Liver (tissue), 3 donors: ENCODE results near the gene CCDC30.

Experiments
- EGR1 ChIP-seq, 2 donors: IDR thresholded peaks; 2 replicates each; pipeline ENCODE4 v1.6.1; 2016 to 2018; ENCODE audit warnings: antibody characterized with exemption in 2 of 2, low read depth in 2 of 2
- GABPA ChIP-seq, 2 donors: IDR thresholded peaks in 1 of 2; conservative IDR thresholded peaks in 1 of 2; 2 replicates each; pipeline ENCODE4 v1.6.1; 2016; ENCODE audit warnings: antibody characterized with exemption in 2 of 2, mild to moderate bottlenecking in 1 of 2, moderate library complexity in 1 of 2
- JUND ChIP-seq, 2 donors: IDR thresholded peaks; 2 replicates each; pipeline ENCODE4 v1.6.1; 2016; ENCODE audit warnings: antibody characterized with exemption in 2 of 2
- RAD21 ChIP-seq, 2 donors: IDR thresholded peaks; 2 replicates each; pipeline ENCODE4 v1.6.1; 2016; ENCODE audit warnings: antibody characterized with exemption in 2 of 2, mild to moderate bottlenecking in 2 of 2
- TAF1 ChIP-seq: conservative IDR thresholded peaks from 2 replicates; pipeline ENCODE4 v1.6.1; 2016; ENCODE audit warnings: antibody characterized with exemption, mild to moderate bottlenecking
- YY1 ChIP-seq: IDR thresholded peaks from 2 replicates; pipeline ENCODE4 v1.6.1; 2016; ENCODE audit warnings: antibody characterized with exemption, mild to moderate bottlenecking
- TF ChIP-seq, protein P1 (sequence below): fragments of 150-350 bp; IDR thresholded peaks from 2 replicates; pipeline ENCODE4 v1.5.1; 2017; ENCODE audit warnings: improper control_type of control experiment, low read depth, low read length; ENCODE audit not compliant: missing input control
- TF ChIP-seq, protein P2 (sequence below): IDR thresholded peaks from 2 replicates; pipeline ENCODE4 v1.6.1; 2016; ENCODE audit warnings: antibody characterized with exemption, mild to moderate bottlenecking
- donor health status: healthy.
- donor health status: healthy.

- no peak for TF ChIP-seq JUND (IDR thresholded peaks at IDR 0.05)
- TF ChIP-seq, protein P1, sequence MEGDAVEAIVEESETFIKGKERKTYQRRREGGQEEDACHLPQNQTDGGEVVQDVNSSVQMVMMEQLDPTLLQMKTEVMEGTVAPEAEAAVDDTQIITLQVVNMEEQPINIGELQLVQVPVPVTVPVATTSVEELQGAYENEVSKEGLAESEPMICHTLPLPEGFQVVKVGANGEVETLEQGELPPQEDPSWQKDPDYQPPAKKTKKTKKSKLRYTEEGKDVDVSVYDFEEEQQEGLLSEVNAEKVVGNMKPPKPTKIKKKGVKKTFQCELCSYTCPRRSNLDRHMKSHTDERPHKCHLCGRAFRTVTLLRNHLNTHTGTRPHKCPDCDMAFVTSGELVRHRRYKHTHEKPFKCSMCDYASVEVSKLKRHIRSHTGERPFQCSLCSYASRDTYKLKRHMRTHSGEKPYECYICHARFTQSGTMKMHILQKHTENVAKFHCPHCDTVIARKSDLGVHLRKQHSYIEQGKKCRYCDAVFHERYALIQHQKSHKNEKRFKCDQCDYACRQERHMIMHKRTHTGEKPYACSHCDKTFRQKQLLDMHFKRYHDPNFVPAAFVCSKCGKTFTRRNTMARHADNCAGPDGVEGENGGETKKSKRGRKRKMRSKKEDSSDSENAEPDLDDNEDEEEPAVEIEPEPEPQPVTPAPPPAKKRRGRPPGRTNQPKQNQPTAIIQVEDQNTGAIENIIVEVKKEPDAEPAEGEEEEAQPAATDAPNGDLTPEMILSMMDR = no peak
- TF ChIP-seq RAD21 (IDR thresholded peaks at IDR 0.05) = no peak
- TF ChIP-seq, protein P2, sequence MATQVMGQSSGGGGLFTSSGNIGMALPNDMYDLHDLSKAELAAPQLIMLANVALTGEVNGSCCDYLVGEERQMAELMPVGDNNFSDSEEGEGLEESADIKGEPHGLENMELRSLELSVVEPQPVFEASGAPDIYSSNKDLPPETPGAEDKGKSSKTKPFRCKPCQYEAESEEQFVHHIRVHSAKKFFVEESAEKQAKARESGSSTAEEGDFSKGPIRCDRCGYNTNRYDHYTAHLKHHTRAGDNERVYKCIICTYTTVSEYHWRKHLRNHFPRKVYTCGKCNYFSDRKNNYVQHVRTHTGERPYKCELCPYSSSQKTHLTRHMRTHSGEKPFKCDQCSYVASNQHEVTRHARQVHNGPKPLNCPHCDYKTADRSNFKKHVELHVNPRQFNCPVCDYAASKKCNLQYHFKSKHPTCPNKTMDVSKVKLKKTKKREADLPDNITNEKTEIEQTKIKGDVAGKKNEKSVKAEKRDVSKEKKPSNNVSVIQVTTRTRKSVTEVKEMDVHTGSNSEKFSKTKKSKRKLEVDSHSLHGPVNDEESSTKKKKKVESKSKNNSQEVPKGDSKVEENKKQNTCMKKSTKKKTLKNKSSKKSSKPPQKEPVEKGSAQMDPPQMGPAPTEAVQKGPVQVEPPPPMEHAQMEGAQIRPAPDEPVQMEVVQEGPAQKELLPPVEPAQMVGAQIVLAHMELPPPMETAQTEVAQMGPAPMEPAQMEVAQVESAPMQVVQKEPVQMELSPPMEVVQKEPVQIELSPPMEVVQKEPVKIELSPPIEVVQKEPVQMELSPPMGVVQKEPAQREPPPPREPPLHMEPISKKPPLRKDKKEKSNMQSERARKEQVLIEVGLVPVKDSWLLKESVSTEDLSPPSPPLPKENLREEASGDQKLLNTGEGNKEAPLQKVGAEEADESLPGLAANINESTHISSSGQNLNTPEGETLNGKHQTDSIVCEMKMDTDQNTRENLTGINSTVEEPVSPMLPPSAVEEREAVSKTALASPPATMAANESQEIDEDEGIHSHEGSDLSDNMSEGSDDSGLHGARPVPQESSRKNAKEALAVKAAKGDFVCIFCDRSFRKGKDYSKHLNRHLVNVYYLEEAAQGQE = no peak
- TF ChIP-seq TAF1 = no peak
- no peak for TF ChIP-seq EGR1 (IDR thresholded peaks at IDR 0.05; ENCODE audit: low read depth in 2 of 2)
- TF ChIP-seq YY1 = no peak
- TF ChIP-seq GABPA (IDR thresholded peaks at IDR 0.05 in 1 of 2, conservative IDR thresholded peaks at IDR 0.05 in 1 of 2) = no peak
These were observed 66.7 kb downstream of the CCDC30 start for GRCh38 chr1:42529724-42530181.
